Measurements from ENCODE around the gene ERICH2.

DNA sequence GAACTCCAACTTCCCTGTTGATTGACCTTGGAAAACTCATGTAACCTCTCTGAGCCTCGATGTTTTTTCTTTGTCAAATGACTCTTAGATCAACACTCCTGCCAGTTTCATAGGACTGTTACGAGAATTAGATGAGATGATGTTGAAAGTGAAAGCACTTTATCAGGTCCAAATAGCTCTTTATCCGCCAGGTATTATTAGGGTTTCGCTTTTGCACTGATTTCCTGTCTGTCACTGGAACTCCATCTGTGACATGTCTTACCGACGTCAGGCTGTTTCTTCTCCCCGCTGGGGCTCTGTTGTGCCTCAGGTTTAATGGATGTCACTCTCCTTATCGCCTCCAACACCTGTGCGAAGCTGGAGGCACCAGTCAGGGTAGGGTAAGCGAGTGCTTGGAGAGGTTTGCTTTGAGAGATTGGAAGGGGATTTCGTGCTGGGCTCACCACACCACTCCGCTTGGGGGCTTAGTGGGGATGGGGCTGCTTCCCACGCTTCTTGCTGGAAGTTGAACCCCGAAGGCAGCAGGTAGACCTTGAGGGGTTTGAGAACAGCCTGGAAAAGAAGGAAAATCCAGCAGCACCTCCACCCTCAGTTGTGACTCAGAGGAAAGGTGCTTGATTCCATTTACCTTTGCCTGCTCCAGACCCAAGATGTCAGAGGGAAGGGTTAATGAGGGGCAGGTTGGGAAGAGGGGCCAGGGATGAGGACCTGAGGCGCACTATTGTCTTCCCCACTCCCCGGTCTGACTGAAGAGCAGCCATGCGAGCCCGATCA is 50.8 kb downstream of the ERICH2 start:
- TF ChIP-seq, protein P1, sequence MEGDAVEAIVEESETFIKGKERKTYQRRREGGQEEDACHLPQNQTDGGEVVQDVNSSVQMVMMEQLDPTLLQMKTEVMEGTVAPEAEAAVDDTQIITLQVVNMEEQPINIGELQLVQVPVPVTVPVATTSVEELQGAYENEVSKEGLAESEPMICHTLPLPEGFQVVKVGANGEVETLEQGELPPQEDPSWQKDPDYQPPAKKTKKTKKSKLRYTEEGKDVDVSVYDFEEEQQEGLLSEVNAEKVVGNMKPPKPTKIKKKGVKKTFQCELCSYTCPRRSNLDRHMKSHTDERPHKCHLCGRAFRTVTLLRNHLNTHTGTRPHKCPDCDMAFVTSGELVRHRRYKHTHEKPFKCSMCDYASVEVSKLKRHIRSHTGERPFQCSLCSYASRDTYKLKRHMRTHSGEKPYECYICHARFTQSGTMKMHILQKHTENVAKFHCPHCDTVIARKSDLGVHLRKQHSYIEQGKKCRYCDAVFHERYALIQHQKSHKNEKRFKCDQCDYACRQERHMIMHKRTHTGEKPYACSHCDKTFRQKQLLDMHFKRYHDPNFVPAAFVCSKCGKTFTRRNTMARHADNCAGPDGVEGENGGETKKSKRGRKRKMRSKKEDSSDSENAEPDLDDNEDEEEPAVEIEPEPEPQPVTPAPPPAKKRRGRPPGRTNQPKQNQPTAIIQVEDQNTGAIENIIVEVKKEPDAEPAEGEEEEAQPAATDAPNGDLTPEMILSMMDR (IDR thresholded peaks at IDR 0.05) = no peak
- TF ChIP-seq RFX5 (IDR thresholded peaks at IDR 0.05; ENCODE audit: low read length) = no peak
- no peak for TF ChIP-seq POLR2AphosphoS5 (IDR thresholded peaks at IDR 0.05; ENCODE audit: low read depth, low read length)
- no peak for TF ChIP-seq RCOR1 (IDR thresholded peaks at IDR 0.05; ENCODE audit: low read length)
- no peak for TF ChIP-seq EZH2phosphoT487 (IDR thresholded peaks at IDR 0.05; ENCODE audit: borderline replicate concordance, low read depth)
- TF ChIP-seq, protein P2, sequence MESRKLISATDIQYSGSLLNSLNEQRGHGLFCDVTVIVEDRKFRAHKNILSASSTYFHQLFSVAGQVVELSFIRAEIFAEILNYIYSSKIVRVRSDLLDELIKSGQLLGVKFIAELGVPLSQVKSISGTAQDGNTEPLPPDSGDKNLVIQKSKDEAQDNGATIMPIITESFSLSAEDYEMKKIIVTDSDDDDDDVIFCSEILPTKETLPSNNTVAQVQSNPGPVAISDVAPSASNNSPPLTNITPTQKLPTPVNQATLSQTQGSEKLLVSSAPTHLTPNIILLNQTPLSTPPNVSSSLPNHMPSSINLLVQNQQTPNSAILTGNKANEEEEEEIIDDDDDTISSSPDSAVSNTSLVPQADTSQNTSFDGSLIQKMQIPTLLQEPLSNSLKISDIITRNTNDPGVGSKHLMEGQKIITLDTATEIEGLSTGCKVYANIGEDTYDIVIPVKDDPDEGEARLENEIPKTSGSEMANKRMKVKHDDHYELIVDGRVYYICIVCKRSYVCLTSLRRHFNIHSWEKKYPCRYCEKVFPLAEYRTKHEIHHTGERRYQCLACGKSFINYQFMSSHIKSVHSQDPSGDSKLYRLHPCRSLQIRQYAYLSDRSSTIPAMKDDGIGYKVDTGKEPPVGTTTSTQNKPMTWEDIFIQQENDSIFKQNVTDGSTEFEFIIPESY (IDR thresholded peaks at IDR 0.05; ENCODE audit: borderline replicate concordance, low read depth) = no peak
- no peak for TF ChIP-seq ELF1 (IDR thresholded peaks at IDR 0.05)
- no peak for TF ChIP-seq RAD21 (IDR thresholded peaks at IDR 0.05; ENCODE audit: low read length)

Measured in SK-N-SH (cell line).